ENCODE results near the gene CNTN6.

- no peak for TF ChIP-seq NAIF1 (CRISPR knock-in tag; IDR thresholded peaks at IDR 0.05; ENCODE audit: borderline replicate concordance)
- TF ChIP-seq ATM (IDR thresholded peaks at IDR 0.05; ENCODE audit: borderline replicate concordance), result no peak
- no peak for TF ChIP-seq RBM39 (IDR thresholded peaks at IDR 0.05; ENCODE audit: low read depth, low read length, poor library complexity, severe bottlenecking)
- TF ChIP-seq ZNF331 (CRISPR knock-in tag; IDR thresholded peaks at IDR 0.05), result no peak
- no peak for TF ChIP-seq CTCF (CRISPR knock-in tag; IDR thresholded peaks at IDR 0.05)
- no peak for TF ChIP-seq UBTF (CRISPR knock-in tag; IDR thresholded peaks at IDR 0.05)
Measured at GRCh38 chr3:1207904-1208303, 115.1 kb downstream of the CNTN6 start.
